Measurements from ENCODE around the gene BRAF.

The BRAF gene

GRCh38 chr7:140898786-140899536 is 25.8 kb downstream of the BRAF start:
- Histone ChIP-seq H3K27me3 (replicated peaks; ENCODE audit: insufficient read depth, low read length) (no peaks in the 10 kb centered on the region), H3K4me3 (ENCODE audit: low read length) (no peak overlapping the region), H3K4me1 (ENCODE audit: low read length) (peaks cover 14% of the 10 kb centered on the region; the same call in 1 of the 2 replicates), H2AFZ (ENCODE audit: low read length) (no peak overlapping the region), H3K36me3 (replicated peaks; ENCODE audit: insufficient read depth, low read length) (no peaks in the 10 kb centered on the region), H3K9ac (ENCODE audit: low read length) (no peak overlapping the region), H3K9me3 (replicated peaks; ENCODE audit: insufficient read depth, low read length) (no peaks in the 10 kb centered on the region), H3K79me2 (ENCODE audit: low read length) (peaks cover 81% of the 10 kb centered on the region), H3F3A (ENCODE audit: insufficient read depth, low read length) (no peaks in the 10 kb centered on the region), H3K27ac (ENCODE audit: low read length) (no peak overlapping the region), H4K20me1 (ENCODE audit: insufficient read depth, low read length) (no peaks in the 10 kb centered on the region; the same call in 1 of the 2 replicates), H3K9me2 (replicated peaks; ENCODE audit: insufficient read depth, low read length) (no peaks in the 10 kb centered on the region), H3K4me2 (ENCODE audit: low read depth, low read length) (no peak overlapping the region)
- DNase-seq = no peak
- no peak for TF ChIP-seq EZH2phosphoT487 (IDR thresholded peaks at IDR 0.05; ENCODE audit: low read length)
- TF ChIP-seq CTCF (IDR thresholded peaks at IDR 0.05; ENCODE audit: low read length) = no peak
- TF ChIP-seq EZH2 (optimal IDR thresholded peaks at IDR 0.05; ENCODE audit: low read depth, low read length) = no peak

- TF ChIP-seq CTCF (IDR thresholded peaks at IDR 0.05; ENCODE audit: low read length) = no peak
- TF ChIP-seq EZH2phosphoT487 (IDR thresholded peaks at IDR 0.05; ENCODE audit: low read length) = no peak
- no peak for TF ChIP-seq EZH2 (optimal IDR thresholded peaks at IDR 0.05; ENCODE audit: low read depth, low read length)
These were observed 27.7 kb downstream of the BRAF start for GRCh38 chr7:140896996-140897395.

GRCh38 chr7:140889645-140890044 is 35.1 kb downstream of the BRAF start:
- no peaks in the 10 kb centered on the region; the same call in 1 of the 2 replicates for H4K20me1 ChIP-seq (ENCODE audit: insufficient read depth, low read length)
- no peaks in the 10 kb centered on the region for H3K36me3 ChIP-seq (replicated peaks; ENCODE audit: insufficient read depth, low read length)
- H3K4me3 ChIP-seq (ENCODE audit: low read length) = no peak overlapping the region
- no peaks in the 10 kb centered on the region for H3K27me3 ChIP-seq (replicated peaks; ENCODE audit: insufficient read depth, low read length)
- H3F3A ChIP-seq (ENCODE audit: insufficient read depth, low read length) = no peaks in the 10 kb centered on the region
- H3K9me2 ChIP-seq (replicated peaks; ENCODE audit: insufficient read depth, low read length) = no peaks in the 10 kb centered on the region
- H2AFZ ChIP-seq (ENCODE audit: low read length) = no peak overlapping the region
- TF ChIP-seq EZH2phosphoT487 (IDR thresholded peaks at IDR 0.05; ENCODE audit: low read length) (no peak), EZH2 (optimal IDR thresholded peaks at IDR 0.05; ENCODE audit: low read depth, low read length) (no peak), CTCF (IDR thresholded peaks at IDR 0.05; ENCODE audit: low read length) (no peak)
- DNase-seq = no peak
- H3K79me2 ChIP-seq (ENCODE audit: low read length) = peaks cover 87% of the 10 kb centered on the region
- H3K9me3 ChIP-seq (replicated peaks; ENCODE audit: insufficient read depth, low read length) = no peaks in the 10 kb centered on the region
- H3K9ac ChIP-seq (ENCODE audit: low read length) = no peak overlapping the region
- H3K4me2 ChIP-seq (ENCODE audit: low read depth, low read length) = no peak overlapping the region
- no peak overlapping the region for H3K27ac ChIP-seq (ENCODE audit: low read length)
- H3K4me1 ChIP-seq (ENCODE audit: low read length) = no peaks in the 10 kb centered on the region

More at GRCh38 chr7:140896996-140897395, 27.7 kb downstream of the BRAF start:
- no peaks in the 10 kb centered on the region for H3K27me3 ChIP-seq (replicated peaks; ENCODE audit: insufficient read depth, low read length)
- H3K4me1 ChIP-seq (ENCODE audit: low read length) = peaks cover 7% of the 10 kb centered on the region; the same call in 1 of the 2 replicates
- no peaks in the 10 kb centered on the region for H3F3A ChIP-seq (ENCODE audit: insufficient read depth, low read length)
- no peak overlapping the region for H3K4me2 ChIP-seq (ENCODE audit: low read depth, low read length)
- no peak overlapping the region for H3K4me3 ChIP-seq (ENCODE audit: low read length)
- no peak for DNase-seq
- peaks cover 83% of the 10 kb centered on the region for H3K79me2 ChIP-seq (ENCODE audit: low read length)
- H4K20me1 ChIP-seq (ENCODE audit: insufficient read depth, low read length) = no peaks in the 10 kb centered on the region; the same call in 1 of the 2 replicates
- H3K36me3 ChIP-seq (replicated peaks; ENCODE audit: insufficient read depth, low read length) = no peaks in the 10 kb centered on the region
- H3K27ac ChIP-seq (ENCODE audit: low read length) = no peak overlapping the region
- no peaks in the 10 kb centered on the region for H3K9me2 ChIP-seq (replicated peaks; ENCODE audit: insufficient read depth, low read length)
- H3K9ac ChIP-seq (ENCODE audit: low read length) = no peak overlapping the region
- no peaks in the 10 kb centered on the region for H3K9me3 ChIP-seq (replicated peaks; ENCODE audit: insufficient read depth, low read length)
- no peak overlapping the region for H2AFZ ChIP-seq (ENCODE audit: low read length)

All from MM.1S (cell line).